GM19239 (cell line): ENCODE measurements around the gene CBARP.

Experiments used
- DNase-seq: peaks from one replicate; pipeline ENCODE4 v3.0.0; 2011; ENCODE audit warnings: low spot score; ENCODE audit not compliant: insufficient read length
- FAIRE-seq: peaks from 2 replicates; lab custom pipeline; 2011; peaks lifted over from hg19 to GRCh38; lab: Jason Lieb, UNC

Gene CBARP

DNA sequence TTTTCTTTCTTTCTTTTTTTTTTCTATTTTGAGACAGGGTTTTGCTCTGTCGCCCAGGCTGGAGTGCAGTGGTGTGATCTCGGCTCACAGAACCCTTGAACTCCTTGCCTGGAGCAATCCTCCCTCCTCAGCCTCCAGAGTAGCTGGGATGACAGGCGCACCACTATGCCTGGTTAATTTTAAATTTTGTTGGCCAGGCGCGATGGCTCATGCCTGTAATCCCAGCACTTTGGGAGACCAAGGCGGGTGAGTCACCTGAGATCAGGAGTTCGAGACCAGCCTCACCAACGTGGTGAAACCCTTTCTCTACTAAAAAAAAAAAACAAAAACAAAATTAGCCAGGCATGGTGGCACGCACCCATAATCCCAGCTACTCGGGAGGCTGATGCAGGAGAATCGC lies 55.1 kb downstream of the CBARP start:
- FAIRE-seq, result no peak
- DNase-seq, result no peak

DNA sequence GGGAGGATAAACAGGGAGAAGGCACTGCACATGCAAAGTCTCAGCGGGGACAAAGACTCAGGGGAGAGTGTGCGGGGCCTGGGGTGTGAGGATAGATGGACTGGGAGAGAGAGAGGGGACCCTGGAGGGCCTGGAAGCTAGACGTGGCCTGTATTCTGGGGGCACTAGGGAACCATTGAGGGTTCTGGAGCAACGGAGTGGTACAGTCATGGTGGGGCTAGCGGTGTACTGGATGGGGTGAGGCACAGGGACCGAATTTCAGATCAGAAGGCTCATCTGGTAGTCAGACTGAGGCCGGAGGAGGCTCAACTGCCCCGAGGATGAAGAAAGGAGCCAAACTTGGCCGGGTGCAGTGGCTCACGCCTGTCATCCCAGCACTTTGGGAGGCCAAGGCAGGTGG lies 55.7 kb downstream of the CBARP start:
- FAIRE-seq (no peak), DNase-seq (no peak)

DNA sequence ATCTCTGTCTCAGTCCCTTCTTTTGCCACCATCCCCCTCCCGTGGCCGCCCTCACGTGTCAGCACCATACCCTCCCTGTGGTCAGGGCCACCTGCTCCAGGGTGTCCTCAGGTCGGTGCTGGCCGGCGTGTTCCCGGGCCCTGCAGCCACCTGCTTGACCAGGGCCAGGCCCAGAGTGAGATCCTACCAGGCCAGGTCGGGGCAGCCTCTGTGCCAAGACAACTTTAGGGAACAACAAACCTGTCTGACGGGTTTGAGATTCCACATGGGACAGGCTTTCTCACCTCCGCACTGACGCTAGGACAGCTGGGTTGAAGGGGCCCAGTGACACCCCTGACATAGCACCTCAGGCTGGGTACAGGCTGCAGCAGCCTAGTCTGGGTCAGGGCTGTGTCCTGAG lies 56.2 kb downstream of the CBARP start:
- no peak for FAIRE-seq

More for the DNA sequence above, 56.2 kb downstream of the CBARP start:
- DNase-seq, result no peak
